Measurements from ENCODE around the gene OXCT2.
"Not testable (repeated sequence)": the region's sequence is repeated elsewhere in the genome, so short reads cannot be mapped to it uniquely, and the experiment has no call there.

OXCT2 gene

DNA sequence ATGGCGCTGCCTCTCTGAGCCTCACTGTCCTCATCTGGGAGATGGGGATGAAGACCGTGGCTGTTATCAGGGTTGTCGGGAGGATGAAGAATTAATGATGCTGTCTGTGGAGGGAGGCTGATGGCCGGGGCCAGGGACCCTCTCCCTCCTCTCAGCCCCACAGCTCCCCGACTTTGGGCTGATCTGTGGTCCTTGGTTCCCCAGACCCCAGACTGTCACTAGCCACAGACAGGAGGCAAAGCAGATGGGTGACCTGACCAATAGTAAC, 15.9 kb upstream of the OXCT2 start:
- DNase-seq: not testable (repeated sequence)

DNA sequence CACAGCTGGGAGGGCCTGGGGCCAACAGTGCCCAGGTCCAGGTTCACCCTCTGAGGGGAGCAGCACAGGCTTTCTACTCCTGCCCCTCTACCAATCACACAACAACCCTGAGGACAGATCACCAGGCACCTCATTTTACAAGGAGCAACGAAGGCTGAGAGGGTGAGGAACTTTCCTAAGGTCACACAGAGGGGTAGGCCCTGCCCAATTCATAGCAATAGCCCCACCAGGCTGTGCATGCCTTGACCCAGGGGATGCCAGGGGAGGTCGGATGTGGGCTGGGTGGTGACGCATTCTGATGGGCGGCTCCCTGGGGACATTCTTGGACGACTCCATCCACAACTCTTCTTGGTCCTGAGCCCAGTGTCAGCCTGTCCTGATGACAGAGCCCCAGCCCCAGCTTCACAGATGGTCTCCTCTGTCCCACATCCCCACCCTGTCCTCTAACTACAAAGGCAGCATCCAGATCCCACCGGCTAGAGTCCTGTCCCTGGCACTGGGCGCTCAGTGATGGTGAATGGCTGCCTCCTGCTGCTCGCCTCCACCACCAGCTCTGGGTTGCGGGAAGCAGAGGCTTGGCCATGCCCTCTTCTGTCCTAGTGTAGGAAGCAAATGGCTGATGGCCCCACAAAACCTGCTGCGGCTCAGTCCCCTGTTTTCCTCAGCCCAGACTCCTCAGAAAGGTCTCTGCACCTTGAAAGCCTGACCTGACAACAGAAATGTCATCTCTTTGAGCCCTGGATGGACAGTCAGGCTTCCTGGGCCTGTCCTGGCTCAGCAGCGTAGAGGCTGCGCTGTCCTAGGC, 15.4 kb upstream of the OXCT2 start:
- not testable (repeated sequence) for DNase-seq

DNA sequence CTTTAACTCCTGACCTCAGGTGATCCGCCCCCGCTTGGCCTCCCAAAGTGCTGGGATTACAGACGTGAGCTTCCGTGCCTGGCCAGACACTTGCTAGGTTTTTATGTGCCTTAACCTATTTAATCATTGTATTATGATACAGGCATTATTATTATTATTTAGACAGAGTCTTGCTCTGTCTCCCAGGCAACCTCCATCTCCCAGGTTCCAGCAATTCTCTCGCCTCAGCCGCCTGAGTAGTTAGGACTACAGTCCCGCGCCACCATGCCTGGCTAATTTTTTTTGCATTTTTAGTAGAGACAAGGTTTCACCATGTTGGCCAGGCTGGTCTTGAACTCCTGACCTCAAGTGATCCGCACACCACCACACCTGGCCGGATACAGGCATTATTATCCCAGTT, 11.5 kb upstream of the OXCT2 start:
- DNase-seq: not testable (repeated sequence)

DNA sequence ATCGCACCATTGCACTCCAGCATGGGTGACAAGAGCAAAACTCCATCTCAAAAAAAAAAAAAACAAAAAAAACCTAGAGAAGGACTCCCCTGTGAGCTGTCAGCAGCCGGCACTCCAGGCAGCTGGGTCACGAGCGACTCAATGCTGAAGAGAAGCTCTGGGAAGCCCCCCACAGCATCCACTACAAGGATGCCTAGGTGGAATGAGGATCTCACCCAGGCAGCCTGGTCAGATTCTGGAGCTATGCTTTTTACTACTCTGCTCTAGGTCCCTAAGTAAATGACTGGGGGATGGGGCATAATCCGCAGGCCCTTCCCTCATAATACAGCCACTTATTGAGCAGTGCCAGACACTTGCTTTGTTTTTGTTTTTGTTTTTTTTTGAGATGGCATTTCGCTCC, 11.0 kb upstream of the OXCT2 start:
- DNase-seq: no peak

DNA sequence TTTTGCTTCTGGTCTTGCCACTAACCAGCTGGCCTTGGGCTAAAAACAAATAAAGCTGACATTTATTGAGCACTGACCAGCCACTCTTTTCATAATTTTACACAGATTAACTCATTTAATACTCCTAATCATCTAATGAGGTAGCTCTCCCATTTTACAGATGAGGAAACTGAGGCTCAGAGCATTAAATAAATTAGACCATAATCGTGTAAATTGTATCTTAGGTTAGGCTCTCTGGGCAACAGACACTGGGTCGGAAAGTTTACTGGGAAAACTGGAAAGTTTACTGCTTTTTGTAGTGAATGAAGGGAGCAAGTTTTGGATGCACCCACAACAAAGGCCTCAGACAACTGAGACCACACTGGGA, 10.2 kb upstream of the OXCT2 start:
- DNase-seq: no peak

DNA sequence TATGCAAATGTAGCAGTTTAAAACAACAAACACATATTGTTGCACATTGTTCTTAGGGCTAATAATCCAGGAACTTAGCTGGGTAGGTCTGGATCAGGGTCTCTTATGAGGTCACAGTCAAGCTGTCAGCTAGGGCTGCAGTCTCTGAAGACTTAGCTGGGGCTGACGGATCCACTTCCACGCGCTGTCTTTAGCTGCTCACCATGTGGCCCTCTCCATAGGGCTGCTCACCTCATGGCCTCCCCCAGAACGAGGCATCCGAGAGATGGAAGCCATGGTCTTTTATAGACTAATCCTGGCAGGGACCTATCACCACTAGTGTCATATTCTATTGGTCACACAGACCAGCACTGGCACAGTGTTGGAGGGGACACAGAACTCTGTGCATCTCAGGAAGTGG, 8.7 kb upstream of the OXCT2 start:
- DNase-seq: no peak

DNA sequence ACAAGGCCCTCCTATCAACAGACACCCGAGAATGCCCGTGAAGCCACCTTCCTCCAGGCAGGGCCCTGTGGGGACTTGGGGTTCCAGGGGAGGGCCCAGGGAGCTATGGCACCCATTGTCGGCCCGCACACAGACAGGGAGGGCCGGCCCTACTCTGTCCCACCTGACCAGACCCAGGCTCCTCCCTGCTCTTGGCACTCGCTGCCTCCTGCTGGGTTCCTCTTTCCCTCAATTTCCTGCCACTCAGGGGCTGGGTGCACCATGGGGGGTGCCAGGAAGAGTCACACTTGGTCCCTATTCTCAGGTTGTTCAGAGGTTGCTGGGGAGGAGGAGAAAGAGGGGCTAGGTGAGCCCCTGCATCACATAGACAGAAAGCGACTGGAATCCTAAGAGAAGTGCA, 8.0 kb upstream of the OXCT2 start:
- no peak for DNase-seq

DNA sequence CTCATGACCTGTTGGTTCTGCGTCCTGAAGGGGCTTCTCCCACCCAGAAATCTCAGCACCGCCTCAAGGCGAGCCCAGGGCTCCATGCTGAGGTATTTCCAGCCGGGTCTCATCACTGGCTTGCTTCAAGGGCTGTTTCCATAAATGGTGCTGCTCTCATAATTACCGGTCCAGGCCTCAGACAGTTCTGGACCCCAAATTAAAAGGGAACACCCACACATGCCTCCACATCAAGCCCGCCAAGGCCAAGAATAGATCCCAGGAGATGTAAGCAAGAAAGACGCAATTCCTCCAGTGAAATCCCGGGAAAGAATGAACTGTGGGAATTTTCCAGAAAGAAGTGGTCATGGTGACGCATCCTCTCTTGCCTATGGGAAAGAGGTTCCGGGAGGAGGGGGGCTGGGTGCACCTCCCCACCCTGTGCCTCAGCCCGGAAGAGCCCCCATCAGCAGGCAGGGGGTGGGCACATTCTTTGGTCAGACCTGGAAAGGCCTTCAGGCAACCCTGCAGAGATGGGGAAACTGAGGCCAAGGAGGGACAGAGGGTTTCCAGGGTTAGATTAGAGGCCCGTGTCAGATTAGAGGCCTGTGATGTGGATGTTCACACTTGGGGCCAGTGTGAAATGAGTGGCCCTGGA, 7.4 kb upstream of the OXCT2 start:
- DNase-seq: not testable (repeated sequence)

DNA sequence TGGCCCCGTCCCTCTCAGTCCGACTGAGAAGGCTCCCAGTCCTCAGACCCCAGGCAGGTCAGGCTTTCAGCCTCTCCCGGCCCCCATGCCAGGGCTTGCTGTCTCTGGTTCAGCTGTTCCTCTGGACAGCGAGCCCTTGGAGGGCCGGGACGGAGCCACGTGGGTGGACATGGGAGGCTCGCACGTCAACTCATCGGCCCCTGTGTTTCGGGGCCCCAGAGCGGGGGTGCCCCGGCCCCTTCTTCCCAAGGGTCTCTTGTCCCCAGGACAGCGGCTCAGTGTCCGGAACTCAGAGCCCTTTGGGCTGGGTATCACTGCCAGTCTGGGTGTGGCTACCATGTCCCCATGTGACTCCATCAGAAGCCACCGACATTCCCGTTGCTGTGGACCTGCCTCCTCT, 6.7 kb upstream of the OXCT2 start:
- DNase-seq: not testable (repeated sequence)

DNA sequence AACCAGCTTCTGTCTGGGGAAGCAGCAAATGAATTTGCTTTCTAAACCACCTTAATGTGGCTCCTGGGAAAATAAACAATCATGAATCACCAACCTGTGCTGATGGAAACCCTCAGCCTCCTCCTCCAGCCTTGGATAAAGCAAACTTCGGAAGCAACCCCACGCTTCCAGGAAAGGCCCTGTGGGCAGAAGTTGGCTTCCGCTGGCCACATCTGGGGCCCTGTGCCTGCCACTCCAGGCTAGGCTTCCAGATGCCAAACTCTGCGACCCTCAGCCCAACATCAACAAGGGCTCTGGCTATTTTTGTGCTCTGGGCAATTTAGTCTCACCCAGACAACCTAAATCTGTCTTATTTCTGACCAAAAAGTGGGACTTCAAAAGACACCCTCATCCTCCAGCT, 6.2 kb upstream of the OXCT2 start:
- DNase-seq: no peak

DNA sequence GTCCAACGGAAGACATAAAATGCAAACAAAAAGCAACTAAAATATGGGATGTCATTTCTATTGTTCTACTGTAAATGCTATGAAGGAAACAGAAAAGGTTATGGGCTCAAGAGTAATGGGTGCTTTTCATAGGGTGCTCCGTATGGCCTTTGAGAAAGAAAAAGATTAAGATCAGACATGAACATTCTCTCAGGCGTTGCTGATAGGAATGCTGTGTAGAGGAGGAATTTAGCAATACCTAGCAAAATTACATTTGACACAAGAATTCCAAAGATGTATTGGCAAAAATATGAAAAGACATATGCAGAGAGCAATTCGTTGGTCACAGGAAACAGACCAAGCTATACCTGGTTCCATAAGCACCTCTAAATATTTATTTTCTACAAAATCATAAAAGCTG, 5.7 kb upstream of the OXCT2 start:
- DNase-seq: no peak

DNA sequence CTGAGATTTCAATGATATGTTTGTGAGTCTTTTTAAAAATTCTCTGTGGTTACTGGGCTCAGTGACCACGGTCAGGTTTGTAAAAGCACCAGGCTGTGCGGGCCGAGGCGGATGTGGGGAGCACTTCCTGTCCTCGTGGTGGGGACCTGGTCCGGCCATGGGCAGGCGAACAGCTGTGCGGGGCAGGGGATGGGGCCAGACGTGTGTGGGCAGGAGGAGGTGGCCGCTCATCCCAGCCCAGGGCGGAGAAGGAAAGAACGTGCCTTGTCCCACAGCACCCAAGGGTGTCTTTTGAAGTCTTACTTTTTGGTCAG, 5.2 kb upstream of the OXCT2 start:
- no peak for DNase-seq

DNA sequence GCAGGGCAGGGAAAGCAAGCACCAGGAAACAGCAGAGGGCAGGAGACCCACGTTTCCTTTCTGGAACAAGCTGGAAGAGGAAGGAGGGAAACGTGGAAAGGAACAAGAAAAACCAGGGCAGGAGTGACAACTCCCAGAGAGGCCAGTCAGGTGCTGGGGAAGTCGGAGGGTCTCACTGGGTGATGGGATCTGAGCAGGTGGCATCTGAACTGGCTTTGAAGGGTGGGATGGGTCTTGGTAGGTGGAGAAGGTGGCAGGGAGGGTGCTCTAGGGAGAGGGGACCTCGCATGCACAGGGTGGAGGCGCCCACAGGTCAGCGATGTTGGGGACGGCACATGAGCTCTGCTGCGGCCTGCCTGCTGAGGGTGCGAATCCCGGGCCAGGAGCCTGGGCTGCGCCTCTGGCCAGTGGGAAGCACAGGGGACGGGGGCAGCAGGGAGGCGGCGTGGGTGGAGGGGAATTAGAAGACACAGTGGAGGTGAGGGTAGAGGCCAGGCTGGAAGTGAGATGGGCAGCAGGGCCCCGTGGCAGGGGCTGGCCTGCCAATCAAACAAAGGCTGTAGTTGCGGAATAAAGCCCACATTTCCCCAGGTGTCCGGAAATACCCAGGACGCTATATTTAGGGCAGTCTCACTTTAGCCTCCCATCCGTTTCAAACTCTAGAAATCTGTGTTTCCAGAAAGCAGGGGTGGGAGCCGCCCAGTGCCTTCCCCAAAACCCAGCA, 4.7 kb upstream of the OXCT2 start:
- not testable (repeated sequence) for DNase-seq

DNA sequence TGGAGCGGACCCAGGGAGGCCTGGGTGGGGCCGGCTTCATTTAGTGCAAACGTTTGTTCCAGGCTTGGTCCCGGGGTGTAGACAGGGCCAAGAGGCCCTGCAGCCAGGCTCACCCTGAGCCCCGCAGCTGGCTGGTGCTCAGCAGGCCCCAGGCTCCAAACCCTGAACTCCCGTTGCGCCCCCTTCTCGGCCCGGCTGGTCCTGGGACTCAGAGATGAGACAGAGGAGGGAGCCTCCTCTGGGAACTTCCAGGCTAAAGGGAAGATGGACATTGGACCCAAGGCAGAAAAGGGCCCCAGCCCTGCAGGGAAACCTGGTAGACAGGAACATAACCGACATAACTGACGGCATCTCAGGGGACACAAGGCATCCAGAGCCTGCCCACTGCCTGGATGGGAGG, 4.0 kb upstream of the OXCT2 start:
- not testable (repeated sequence) for DNase-seq

DNA sequence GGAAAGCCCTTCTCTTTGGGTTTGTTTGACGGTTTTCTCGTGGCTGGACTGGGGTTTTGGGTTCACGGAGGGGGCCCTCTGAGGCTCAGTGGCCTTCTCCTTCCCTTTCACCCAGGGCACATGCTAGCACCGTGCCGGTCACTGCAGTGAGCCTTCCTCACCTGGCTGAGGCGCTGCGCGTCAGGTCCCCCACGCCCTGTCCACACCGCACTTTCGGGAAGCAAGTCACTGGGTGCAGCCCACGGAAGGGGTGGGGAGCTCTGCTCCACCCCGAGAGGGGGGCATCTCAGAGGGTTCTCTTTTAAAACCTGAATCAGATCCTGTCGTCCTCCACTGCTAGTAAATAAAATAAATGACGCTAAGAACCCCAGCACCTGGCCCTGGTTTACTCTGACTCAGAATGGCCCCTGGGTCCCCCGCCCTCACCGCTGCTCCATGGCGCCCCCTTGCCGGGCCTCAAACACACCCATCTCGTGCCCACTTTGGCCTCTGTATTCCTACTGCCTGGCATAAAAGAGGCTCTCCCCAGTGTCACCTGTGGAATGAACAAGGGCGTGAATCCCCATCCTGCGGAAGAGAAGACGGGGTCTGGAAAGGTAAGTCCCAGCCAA, 2.3 kb upstream of the OXCT2 start:
- not testable (repeated sequence) for DNase-seq

DNA sequence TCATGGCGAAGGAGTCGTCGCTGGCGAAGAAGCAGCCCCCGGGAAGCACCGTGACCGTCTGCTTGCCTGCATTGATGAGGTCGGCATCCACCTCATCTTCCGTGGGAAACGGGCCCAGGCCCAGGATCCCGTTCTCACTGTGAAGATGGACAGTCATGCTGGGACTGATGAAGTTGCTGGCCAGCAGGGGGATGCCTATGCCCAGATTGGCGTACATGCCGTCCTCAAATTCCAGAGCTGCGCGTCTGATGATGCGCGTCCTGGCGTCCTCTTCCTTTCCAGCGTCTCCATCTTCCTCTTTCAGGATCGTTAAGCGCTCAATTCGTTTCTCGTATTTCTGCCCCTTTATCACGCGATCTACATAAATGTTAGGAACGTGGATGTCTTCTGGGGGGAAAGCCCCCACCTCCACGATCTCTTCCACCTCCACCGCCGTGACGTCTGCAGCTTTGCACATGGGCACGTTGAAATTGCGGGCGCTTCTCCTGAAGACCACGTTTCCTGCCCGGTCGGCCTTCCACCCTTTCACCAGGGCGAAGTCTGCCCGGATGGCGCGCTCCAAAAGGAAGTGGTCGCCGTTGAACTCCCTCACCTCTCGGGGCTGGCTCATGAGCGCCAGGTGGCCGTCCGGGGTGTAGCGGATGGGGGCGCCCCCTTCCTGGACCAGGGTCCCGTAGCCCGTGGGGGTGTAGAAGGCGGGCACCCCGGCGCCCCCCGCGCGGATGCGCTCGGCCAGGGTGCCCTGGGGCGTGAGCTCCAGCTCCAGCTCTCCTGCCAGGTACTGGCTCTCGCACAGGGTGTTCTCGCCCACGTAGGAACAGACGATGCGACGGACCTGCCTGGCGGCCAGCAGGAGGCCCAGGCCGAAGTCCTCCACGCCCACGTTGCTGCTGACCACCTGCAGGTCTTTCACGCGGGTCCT, 787 bp downstream of the OXCT2 start:
- not testable (repeated sequence) for DNase-seq

DNA sequence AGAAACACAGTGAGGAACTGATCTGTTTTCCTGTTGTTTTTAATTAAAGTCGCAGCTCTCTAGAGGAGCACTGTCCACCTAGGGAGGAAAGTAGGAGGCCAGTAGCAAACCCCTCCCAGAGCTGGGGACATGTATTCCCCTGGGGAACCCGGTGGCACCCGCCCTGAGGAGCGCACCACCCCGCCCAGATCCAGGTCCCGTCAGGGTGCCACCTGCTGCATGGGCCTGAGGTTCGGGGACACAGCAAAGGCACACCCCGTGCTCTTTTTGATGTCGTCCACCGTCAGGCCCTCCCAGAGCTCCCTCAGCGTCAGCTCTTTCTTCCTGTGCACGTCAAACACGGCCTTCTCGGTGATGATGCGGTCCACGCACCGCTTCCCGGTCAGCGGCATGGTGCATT, 1.6 kb downstream of the OXCT2 start:
- not testable (repeated sequence) for DNase-seq

DNA sequence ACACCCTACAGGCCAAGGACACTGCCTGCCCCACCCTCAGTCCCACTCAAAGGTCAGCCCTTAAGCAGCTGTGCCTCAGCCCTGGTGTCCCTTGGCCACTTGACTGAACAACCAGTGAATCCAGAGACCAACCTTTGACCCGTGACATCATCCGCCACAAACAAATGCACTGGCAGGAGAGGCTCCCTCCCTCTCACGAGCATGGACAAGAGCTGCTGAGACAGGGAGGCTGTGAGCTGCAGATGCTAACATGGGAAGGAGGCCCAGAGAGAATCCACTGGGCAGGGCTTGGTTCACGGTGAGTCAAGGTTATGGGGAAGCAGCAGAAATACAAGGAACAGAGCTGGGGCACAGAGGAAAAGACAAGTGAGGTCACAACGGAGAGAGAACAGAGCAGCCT, 4.7 kb downstream of the OXCT2 start:
- not testable (repeated sequence) for DNase-seq

DNA sequence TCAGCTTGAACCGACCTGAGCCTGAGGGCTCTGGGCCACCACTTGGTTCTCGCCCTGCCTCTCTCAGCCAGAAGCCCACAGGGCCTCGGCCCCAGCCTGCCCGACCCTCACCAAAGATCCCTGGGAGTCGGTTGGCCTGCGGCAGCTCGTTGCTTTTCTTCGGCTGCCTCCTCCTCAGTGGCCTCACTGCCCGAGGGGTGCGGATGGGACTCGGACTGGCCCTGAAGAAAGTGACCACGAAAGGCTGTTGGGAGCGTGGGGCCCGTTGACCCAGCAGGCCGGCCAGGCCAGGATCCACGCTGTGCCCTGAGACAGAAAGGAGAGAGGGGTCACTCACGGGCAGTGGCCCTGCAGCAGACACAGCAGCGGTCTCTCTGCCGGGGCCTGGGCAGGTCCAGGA, 6.6 kb downstream of the OXCT2 start:
- DNase-seq: not testable (repeated sequence)

DNA sequence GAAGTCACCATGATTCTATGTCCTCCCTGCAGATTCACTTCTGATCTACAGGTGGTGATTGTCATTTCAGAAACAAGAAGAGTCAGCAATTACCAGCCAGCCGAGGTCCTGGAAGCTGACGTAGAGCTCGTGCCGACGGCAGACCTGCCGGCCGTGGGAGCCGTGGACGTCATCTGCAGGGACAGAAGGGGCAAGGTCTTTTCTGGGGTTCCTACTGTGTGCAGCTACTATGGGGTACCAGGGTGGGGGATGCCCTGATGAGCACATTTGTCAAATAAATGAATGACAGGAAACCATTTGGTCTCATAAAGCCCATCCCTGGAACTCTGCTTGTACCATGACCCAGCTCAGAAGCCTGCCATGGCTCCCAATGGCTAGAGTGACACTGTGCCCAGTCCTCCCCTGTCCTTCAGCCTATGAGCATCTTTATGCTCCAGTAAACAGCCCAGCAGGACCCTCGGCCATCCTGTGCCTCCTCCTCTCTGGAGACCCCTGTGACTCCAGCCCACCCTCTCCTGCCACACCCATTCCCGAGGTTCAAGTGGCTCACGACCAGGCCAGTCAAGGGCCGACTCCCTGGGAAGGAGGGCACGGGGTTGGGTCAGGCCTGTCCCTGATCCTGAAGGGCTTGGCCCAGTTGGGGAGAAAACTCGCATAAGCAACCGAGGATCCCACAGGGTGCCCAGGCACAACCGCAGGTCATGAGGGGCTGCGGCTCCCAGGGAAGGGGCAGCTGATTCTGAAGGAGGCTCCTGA, 7.4 kb downstream of the OXCT2 start:
- not testable (repeated sequence) for DNase-seq

DNA sequence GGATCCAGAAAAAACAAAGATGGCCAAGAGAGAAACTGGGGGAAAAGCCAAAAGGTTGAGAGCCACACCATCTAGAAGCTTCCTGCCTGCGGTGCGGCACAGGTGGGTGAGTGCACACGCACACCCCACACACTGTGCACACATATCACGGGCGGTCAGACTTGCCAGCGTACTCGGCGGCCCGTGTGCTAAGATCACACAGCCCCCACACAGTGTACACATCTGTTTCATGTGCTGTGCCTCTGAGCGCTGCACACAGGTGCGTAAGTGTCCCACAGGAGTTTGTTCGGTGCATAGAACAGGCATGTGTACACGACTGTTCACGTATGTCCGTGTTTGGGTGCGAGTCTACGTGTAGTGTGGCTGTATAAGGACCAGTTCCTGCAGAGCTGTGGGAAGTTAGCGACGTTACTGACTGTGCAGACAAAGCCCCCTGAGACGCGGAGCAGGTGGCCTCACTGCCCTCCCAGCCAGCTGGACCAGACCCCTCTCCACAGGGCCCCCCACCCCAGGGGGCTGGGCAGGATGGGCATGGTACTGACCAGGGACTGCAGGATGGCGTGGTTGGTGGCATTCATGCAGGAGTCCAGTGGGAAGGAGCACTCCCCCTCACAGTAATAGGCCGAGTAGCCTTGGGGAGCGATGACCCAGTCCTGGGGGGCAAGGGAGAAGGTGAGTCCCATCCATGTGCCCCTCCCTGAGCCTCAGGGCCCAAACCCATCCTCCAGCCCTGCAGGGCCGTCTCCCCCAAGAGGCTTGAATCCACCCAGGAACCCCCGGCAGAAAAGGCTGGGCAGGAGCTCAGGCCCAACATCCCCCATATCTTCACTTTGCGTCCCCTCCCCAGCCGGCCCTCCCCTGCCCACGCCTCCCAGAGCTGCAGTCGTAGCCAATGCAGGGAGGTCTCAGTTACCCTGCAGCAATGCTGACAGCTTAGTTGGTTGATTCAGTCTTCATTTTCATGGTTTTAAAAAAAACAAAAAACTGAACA, 8.3 kb downstream of the OXCT2 start:
- DNase-seq: no peak

All from COR-L47 (cell line).